Caki2 (cell line): Measurements from ENCODE around the gene PRR32. TPM values are rescaled to one million over a fixed set of nuclear protein-coding genes. Genes with fewer than 3 reads are reported as not detected.
"Not testable (repeated sequence)": the region's sequence is repeated elsewhere in the genome, so short reads cannot be mapped to it uniquely, and the experiment has no call there.

Source experiments
- DNase-seq: peaks from one replicate; pipeline ENCODE4 v3.0.0-alpha.2; 2015; ENCODE audit warnings: low read depth
- in situ Hi-C: cut with HindIII; loops from 2 replicates; pipeline ENCODE4 v1.10.0; 2016; ENCODE audit warnings: low sequenced_read_pairs, low pct_unique_long_range_greater_than_20kb, mixed read lengths
- total RNA-seq: library from RNA; depleted of rRNA; stranded (reverse); fragments of >200 nt; shearing (Covaris generic); gene quantifications from 2 replicates; pipeline ENCODE4 v1.2.3, GENCODE V29; 2014; ENCODE audit warnings: low replicate concordance; rRNA removed

PRR32 gene, protein sequence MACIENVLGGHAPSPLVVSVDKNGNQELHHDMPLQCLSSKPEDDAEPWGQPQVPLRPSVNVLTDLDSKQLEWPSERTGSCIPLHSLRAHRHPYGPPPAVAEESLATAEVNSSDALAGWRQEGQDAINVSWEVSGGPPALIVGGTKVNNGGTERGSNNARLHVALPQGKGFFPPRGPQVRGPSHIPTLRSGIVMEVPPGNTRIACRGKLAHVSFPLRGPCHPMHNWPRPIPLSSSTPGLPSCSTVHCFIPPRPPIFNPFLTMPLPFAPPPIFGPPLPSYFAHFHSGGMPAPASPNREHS
- not detected in 2 replicates for total RNA-seq

DNA sequence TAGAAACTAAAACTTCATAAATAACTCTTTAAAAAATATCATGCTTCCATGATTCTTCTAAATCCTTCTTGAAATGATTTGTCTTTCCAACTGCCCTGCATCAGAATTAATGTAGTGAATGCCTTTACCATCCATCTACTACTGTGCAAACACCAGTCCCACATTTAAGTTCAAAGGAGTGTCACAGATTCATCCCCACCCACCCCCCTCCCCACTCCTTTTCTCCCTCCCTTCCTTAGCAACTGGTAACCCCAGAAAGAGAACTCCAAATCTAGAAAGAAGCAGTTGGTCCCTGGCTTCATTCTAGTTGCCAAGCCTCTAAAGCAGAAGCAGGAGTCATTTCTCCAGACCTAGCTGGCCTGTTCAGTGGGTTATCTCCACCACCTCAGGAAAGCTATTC, at the start of gene PRR32:
Gene PRR32 (plus strand): TSS at position 301 of the 400 bp plus-strand sequence. CDS start 115 bp downstream, outside the sequence.
- no peak for DNase-seq
- in situ Hi-C loops: no loop called here

DNA sequence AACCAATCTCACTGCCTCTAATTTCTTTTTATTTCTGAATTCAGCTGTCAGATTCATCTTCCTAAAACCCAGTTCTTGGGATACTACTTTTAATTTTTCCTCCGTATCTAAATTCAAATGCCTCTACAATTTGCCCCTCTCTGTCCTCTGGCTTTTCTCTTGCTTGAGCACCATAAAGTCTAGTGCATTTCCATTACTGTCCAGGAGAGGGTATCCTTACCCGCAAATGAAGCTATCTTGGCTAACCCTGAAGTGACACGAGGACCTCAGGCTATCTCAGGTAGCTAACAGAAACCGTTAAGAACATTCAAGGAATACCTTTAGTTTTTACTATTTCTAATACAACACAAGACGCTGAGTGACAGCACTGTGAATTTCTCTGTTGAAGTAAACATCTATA, 49.4 kb upstream of the PRR32 start:
- in situ Hi-C loops: no loop called here

DNA sequence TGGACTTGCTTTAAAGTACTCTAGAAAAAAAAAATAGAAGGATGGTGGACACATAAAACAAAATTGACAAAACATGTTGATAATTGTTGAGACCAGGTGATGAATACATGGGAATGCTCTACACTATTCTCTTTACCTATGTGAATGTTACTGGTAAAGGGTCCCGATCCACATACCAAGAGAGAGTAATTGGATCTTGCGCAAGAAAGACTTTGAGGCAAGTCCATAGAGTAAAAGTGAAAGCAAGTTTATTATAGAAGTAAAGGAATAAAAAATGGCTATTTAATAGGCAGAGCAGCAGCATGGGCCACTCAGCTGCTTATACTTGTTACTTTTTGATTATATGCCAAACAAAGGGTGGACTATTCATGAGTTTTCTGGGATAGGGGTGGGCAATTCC, 34.0 kb upstream of the PRR32 start:
- in situ Hi-C loops: no loop called here

More for the DNA sequence above, 49.4 kb upstream of the PRR32 start:
- DNase-seq: peak; percentile 8

DNA sequence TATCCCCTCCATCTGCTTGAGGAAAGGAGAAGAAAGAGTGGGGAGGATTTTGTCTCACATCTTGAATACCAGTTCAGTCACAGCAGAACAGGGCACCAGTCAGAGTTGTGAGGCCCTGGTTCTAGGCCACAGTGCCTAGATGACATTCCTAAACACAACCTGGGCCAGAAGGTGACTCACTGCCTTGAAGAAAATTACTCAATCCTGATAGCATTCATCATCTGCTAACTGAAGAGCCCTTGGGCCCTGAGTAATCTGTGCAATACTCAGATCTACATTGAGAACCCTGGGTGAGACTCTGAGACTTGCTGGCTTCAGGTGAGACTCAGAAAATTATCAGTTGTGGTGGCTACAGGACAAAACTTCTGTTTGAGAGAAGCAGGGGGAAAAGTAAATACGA, 20.5 kb upstream of the PRR32 start:
- in situ Hi-C loops: no loop called here

More for the DNA sequence above, 34.0 kb upstream of the PRR32 start:
- DNase-seq: no peak

DNA sequence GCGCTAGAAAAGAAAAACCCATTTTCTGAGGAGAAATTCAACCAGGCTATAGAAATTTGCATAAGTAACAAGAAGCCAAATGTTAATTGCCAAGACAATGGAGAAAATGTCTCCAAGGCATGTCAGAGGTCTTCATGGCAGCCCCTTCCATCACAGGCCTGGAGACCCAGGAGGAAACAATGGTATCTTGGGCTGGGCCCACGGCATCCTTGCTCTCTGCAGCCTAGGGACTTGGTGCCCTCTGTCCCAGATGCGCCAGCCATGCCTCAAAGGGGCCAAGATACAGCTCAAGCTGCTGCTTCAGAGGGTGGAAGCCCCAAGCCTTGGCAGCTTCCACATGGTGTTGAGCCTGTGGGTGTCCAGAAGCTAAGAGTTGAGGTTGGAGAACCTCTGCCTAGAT, 12.7 kb upstream of the PRR32 start:
- in situ Hi-C loops, DNase-seq: not testable (repeated sequence)

More for the DNA sequence above, 20.5 kb upstream of the PRR32 start:
- no peak for DNase-seq

DNA sequence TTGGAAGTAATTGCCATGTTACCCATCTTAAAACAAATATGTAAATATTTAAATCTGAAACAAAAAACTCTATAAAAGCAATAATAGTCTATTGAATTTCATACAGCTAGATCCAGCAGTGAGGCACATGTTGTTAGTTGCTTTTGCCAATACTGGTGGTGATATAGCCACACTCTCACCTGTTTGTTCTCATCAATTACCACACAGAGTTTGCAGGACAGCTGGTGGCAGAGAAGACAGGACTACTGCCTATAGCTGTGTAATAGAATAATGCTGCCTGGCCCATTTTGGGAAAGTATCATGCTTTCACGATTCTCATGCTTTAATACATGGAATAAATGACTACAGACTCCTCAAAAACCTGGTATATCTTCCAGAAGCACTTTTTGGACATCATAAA, 3.7 kb upstream of the PRR32 start:
- DNase-seq: no peak
- in situ Hi-C loops: no loop called here

DNA sequence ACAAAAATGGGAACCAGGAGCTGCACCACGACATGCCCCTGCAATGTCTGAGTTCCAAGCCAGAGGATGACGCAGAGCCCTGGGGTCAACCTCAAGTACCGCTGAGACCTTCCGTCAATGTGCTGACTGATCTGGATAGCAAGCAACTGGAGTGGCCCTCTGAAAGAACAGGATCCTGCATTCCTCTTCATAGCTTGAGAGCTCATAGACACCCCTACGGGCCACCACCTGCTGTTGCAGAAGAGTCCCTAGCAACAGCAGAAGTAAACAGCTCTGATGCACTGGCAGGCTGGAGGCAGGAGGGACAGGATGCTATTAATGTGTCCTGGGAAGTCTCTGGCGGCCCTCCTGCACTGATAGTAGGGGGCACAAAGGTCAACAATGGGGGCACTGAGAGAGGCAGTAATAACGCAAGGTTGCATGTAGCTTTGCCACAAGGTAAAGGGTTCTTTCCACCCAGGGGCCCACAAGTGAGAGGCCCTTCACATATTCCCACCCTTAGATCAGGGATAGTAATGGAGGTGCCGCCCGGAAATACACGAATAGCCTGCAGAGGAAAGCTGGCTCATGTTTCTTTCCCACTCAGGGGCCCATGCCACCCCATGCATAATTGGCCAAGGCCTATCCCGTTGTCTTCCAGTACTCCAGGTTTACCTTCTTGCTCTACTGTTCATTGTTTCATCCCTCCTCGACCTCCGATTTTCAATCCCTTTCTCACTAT, 1.3 kb downstream of the PRR32 start:
- in situ Hi-C loops: no loop called here
- DNase-seq: no peak

DNA sequence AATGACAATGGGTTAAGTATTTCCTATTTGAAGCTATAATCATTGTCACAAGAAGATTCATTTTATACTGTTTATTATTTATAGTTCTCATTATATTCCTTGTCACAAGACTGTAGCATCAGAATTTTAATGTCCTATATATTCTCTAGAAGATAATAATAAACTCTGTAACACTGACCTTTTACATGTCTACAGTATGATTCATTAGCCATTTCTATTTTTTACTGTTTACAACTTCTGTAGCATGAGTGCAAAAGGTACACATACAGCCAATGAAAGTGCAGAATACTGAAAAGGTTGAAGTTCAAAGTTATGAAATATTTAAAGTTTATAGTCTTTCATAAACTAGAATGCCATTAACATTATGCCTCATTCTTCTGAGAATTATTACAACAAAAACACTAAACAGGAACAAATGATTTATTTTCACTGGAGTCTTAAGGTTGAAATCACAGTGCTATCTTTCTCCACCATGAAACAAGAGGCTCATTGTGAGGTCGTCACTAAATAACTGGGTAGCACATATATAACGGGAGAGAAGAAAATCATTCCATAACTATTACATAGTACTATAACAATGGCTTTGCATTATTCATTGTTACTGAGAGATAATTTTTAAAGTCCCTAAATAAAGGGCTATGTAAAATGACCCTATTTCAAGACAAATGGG, 4.9 kb downstream of the PRR32 start:
- DNase-seq: no peak
- in situ Hi-C loops: no loop called here

DNA sequence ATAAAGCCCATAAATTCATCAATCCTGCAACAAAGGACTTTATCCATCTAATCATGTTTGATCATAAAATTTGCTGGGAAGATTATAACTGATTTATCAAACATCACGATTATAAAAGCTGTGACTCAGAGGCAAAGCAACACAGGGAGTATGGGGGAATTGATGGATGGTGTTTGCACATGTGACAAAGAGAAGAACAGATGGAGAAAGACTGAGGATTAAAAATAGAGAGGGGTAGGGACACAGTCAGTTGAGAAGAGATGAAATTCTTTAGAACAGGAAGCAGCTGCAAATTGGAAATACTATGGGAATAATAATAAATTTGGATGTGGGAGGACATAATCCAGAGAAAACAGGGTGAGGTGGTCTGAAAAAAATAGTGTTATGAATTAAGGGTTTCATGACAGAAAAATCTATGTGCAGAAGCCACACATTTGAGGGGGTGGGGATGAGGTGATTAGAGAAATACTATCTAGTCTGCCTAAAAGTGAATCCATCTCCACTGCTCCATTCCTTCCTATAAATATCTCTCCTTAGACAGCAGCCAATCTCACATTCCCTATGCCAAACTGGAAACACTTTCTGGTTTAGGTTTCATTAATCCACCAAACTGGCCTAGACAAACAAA, 6.2 kb downstream of the PRR32 start:
- in situ Hi-C loops: no loop called here
- DNase-seq: no peak

DNA sequence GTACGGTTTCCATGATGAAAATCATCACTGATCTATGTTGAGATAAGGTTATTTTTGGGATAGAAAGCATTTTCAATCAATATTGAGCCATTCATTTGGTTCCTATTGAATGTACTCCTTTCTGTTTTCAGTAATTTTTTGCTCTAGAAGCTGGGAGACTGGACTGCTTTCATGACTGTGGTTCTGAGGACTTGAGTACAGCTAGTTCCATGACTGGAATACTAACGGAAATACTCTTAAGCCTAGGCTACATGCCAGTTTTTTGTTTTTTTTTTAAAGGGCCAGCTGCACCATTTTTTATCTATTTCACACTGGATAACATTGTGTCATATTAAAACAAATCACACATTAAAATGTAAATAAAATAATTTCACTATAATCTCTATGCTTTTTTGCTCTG, 16.7 kb downstream of the PRR32 start:
- DNase-seq: no peak
- in situ Hi-C loops: no loop called here

DNA sequence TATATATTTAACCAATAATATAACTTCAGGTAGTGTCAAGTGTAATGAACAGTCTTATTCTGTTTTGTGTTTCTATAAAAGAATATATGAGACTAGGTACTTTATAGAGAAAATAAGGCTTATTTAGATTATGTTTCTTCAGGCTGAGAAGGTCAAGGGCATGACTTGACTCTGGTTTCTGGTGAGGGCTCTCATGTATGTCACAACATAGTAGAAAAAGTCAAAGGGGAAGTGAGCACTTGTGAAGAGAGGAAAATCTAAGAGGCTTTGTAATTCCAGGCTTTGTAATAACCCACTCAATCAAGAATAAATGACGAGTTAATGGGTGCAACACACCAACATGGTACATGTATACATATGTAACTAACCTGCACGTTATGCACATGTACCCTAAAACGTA, 27.6 kb downstream of the PRR32 start:
- in situ Hi-C loops: no loop called here
- DNase-seq: no peak

DNA sequence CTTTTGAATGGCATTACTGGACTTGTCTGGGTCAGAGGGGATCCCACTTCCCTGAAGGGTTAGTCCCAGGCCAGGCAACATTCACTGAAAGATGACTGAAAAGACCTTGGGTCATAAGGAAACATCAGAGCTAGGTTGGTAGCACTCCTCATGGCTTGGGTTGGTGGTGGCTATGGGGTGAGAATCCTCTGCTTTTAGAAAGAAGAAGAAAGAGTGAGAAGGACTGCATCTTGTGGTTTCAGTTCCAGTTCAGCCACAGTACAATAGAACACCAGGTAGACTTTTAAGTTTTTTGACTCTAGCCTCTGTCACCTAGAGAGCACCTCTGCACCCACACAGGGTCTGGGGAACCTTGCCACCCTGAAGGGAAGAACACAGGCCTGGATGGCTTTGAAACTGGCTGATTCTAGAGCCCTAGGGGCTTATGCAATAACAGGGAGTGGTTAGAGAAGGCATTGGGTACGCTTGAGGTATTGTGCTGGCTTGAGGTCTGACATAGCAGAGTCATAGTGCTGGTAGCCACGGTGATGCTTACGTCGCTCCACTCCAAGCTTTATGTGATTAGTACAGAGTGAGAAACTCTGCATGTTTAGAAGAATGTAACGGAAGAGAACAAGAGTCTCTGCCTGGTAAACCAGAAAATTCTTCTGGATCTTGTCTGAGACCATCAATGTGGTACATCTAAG, 36.5 kb downstream of the PRR32 start:
- DNase-seq: no peak
- in situ Hi-C loops: no loop called here
